SK-N-SH (cell line): ENCODE measurements around the gene NACAD. TPM values are rescaled to one million over a fixed set of nuclear protein-coding genes. Genes with fewer than 3 reads are reported as not detected.

Experiments used
- CTCF ChIA-PET: fragments of 300-600, 350-600 bp; formaldehyde crosslinking; extraction: SDS; loops from one replicate; lab custom pipeline; 2021; lab: Yijun Ruan, JAX
- POLR2A ChIA-PET: fragments of 350-600 bp; sonication (Branson Sonifier 250); formaldehyde crosslinking; extraction: SDS; loops from one replicate; lab custom pipeline; 2020; ENCODE audit warnings: antibody characterized with exemption, inconsistent platforms; lab: Yijun Ruan, JAX
- DNase-seq: peaks from one replicate; pipeline ENCODE4 v3.0.0; 2012
- H2AFZ ChIP-seq: fragments of 200-600 bp; sonication (generic); 2 replicates; pipeline ENCODE4 v1.8.1; 2016; ENCODE audit warnings: antibody characterized with exemption, mild to moderate bottlenecking, low read depth
- H3F3A ChIP-seq: fragments of 200-600 bp; sonication (generic); replicated peaks from 2 replicates; pipeline ENCODE3; 2016; ENCODE audit warnings: antibody characterized with exemption, mild to moderate bottlenecking; ENCODE audit not compliant: insufficient read depth
- H3K27ac ChIP-seq, 2 experiments: fragments of 200-500 bp in 1 of 2; fragments of 200-600 bp in 1 of 2; sonication (Bioruptor generic) in 1 of 2; sonication (generic), shearing (Covaris generic) in 1 of 2; 2 replicates each; pipeline versions ENCODE4 v1.5.1 to v1.6.1; 2014 to 2016; ENCODE audit warnings: low read depth in 2 of 2, inconsistent platforms in 1 of 2, low read length in 1 of 2, mild to moderate bottlenecking in 1 of 2, mixed read lengths in 1 of 2
- H3K27me3 ChIP-seq: fragments of 200-600 bp; sonication (generic), shearing (Covaris generic); 2 replicates; pipeline ENCODE4 v1.6.1; 2016; ENCODE audit warnings: mixed run types; ENCODE audit not compliant: insufficient read depth
- H3K36me3 ChIP-seq, 2 experiments: fragments of 200-500 bp in 1 of 2; fragments of 200-600 bp in 1 of 2; sonication (Bioruptor generic) in 1 of 2; sonication (generic) in 1 of 2; replicated peaks in 1 of 2; 2 replicates each; pipeline versions ENCODE3 to v1.5.1; 2014 to 2016; ENCODE audit warnings: low read length in 1 of 2, mild to moderate bottlenecking in 1 of 2; ENCODE audit not compliant: insufficient read depth in 2 of 2, control insufficient read depth in 1 of 2
- H3K4me1 ChIP-seq, 2 experiments: fragments of 200-500 bp in 1 of 2; fragments of 200-600 bp in 1 of 2; sonication (Bioruptor generic) in 1 of 2; sonication (generic), shearing (Covaris generic) in 1 of 2; 2 replicates each; pipeline versions ENCODE4 v1.5.1 to v1.6.1; 2014 to 2016; ENCODE audit warnings: low read depth in 1 of 2, low read length in 1 of 2, mixed run types in 1 of 2; ENCODE audit not compliant: insufficient read depth in 2 of 2, control insufficient read depth in 1 of 2
- H3K4me2 ChIP-seq: fragments of 200-600 bp; sonication (generic), shearing (Covaris generic); 2 replicates; pipeline ENCODE4 v1.6.1; 2017; ENCODE audit warnings: mixed run types
- H3K4me3 ChIP-seq, 2 experiments: fragments of 200-500 bp in 1 of 2; fragments of 200-600 bp in 1 of 2; sonication (Bioruptor generic) in 1 of 2; sonication (generic), shearing (Covaris generic) in 1 of 2; 2 replicates each; pipeline versions ENCODE4 v1.5.1 to v1.8.1; 2014 to 2016; ENCODE audit warnings: low read depth in 2 of 2, inconsistent platforms in 1 of 2, low read length in 1 of 2, mild to moderate bottlenecking in 1 of 2, mixed read lengths in 1 of 2, moderate library complexity in 1 of 2
- H3K79me2 ChIP-seq: fragments of 200-600 bp; sonication (generic); 2 replicates; pipeline ENCODE4 v1.8.1; 2017; ENCODE audit warnings: mild to moderate bottlenecking; ENCODE audit not compliant: insufficient read depth
- H3K9ac ChIP-seq: fragments of 200-600 bp; sonication (generic); 2 replicates; pipeline ENCODE4 v1.6.1; 2017; ENCODE audit warnings: mixed run types
- H3K9me2 ChIP-seq: fragments of 200-600 bp; sonication (generic); 2 replicates; pipeline ENCODE4 v1.6.1; 2017; ENCODE audit warnings: mixed run types
- H3K9me3 ChIP-seq: fragments of 200-600 bp; sonication (generic); 2 replicates; pipeline ENCODE4 v1.6.1; 2017; ENCODE audit warnings: mixed run types, mild to moderate bottlenecking, moderate library complexity
- H4K20me1 ChIP-seq: fragments of 200-600 bp; sonication (generic); 2 replicates; pipeline ENCODE4 v1.6.1; 2017; ENCODE audit warnings: mild to moderate bottlenecking, mixed run types; ENCODE audit not compliant: insufficient read depth
- CHD2 ChIP-seq: fragments of 150-350 bp; IDR thresholded peaks from 2 replicates; pipeline ENCODE4 v1.6.1; 2018; ENCODE audit warnings: low read length; ENCODE audit not compliant: partially characterized antibody
- ELF1 ChIP-seq: IDR thresholded peaks from 2 replicates; pipeline ENCODE4 v1.4.0; 2012
- EZH2phosphoT487 ChIP-seq: fragments of 200-600 bp; sonication (generic); IDR thresholded peaks from 2 replicates; pipeline ENCODE4 v1.6.1; 2017; ENCODE audit warnings: low read depth, mixed run types, mild to moderate bottlenecking, antibody characterized with exemption, moderate library complexity, borderline replicate concordance
- FOSL2 ChIP-seq: IDR thresholded peaks from 2 replicates; pipeline ENCODE4 v1.4.0; 2012; ENCODE audit warnings: low read depth, mild to moderate bottlenecking, moderate library complexity, borderline replicate concordance
- FOXJ3 ChIP-seq: sonication (generic); formaldehyde crosslinking; IDR thresholded peaks from 2 replicates; pipeline ENCODE4 v1.5.1; 2020; ENCODE audit warnings: mild to moderate bottlenecking, missing genetic modification reagents
- GABPA ChIP-seq: IDR thresholded peaks from 2 replicates; pipeline ENCODE4 v1.4.0; 2012; ENCODE audit warnings: low read depth, mild to moderate bottlenecking
- GATA2 ChIP-seq: sonication (generic); formaldehyde crosslinking; IDR thresholded peaks from 2 replicates; pipeline ENCODE4 v1.5.0; 2020; ENCODE audit warnings: mild to moderate bottlenecking, missing genetic modification reagents
- IRF3 ChIP-seq: fragments of 150-350 bp; IDR thresholded peaks from 2 replicates; pipeline ENCODE4 v1.6.1; 2016; ENCODE audit warnings: mild to moderate bottlenecking, low read depth, low read length
- JUND ChIP-seq: IDR thresholded peaks from 2 replicates; pipeline ENCODE4 v1.4.0; 2012
- NFIC ChIP-seq: IDR thresholded peaks from 2 replicates; pipeline ENCODE4 v1.4.0; 2012; ENCODE audit warnings: borderline replicate concordance
- PBX3 ChIP-seq: IDR thresholded peaks from 2 replicates; pipeline ENCODE4; 2012
- POLR2AphosphoS5 ChIP-seq: IDR thresholded peaks from 2 replicates; pipeline ENCODE4 v1.6.1; 2012; ENCODE audit warnings: low read depth, low read length
- RAD21 ChIP-seq: IDR thresholded peaks from 2 replicates; pipeline ENCODE4 v1.6.1; 2012; ENCODE audit warnings: mild to moderate bottlenecking, low read length
- SIN3A ChIP-seq: IDR thresholded peaks from 2 replicates; pipeline ENCODE4 v1.6.1; 2012; ENCODE audit warnings: low read depth, mild to moderate bottlenecking, low read length, moderate library complexity, borderline replicate concordance
- TEAD4 ChIP-seq: IDR thresholded peaks from 2 replicates; pipeline ENCODE4 v1.4.0; 2012; ENCODE audit warnings: mild to moderate bottlenecking, borderline replicate concordance; ENCODE audit not compliant: insufficient read depth
- WGBS: methylation state at CpG from one replicate; pipeline ENCODE4 v1.1.6; 2017; ENCODE audit warnings: low lambda C conversion rate; 5-methylcytosine and 5-hydroxymethylcytosine counted together
- polyA plus RNA-seq, 3 experiments: library from polyadenylated mRNA; depleted of rRNA; stranded (reverse); fragments of >200 nt; gene quantifications; 2 replicates each; pipeline ENCODE4 v1.2.3, GENCODE V29; 2012
- TF ChIP-seq, protein P1 (sequence below): IDR thresholded peaks from 2 replicates; pipeline ENCODE4 v1.4.0; 2012; ENCODE audit warnings: low read depth, borderline replicate concordance
- TF ChIP-seq, protein P2 (sequence below): IDR thresholded peaks from 2 replicates; pipeline ENCODE4 v1.4.0; 2012; ENCODE audit warnings: low read depth, borderline replicate concordance
- TF ChIP-seq, protein P3 (sequence below): IDR thresholded peaks from 2 replicates; pipeline ENCODE4 v1.4.0; 2012; ENCODE audit warnings: low read depth

The NACAD gene
- polyA plus RNA-seq, 1 of the 3 experiments (the other 2 are of a cell fraction), result 2.8 TPM

GRCh38 chr7:45102785-45103712 lies 14.3 kb upstream of the NACAD start:
- peaks cover 36% of the 10 kb centered on the region for H3K79me2 ChIP-seq
- CTCF ChIA-PET, result interaction anchor here (1.0 to 1.5 kb wide), 2 partner anchors 21 to 33 kb away, joined by 3 read pairs; no protein-coding TSS in a partner anchor

More at GRCh38 chr7:45102785-45103712, 14.3 kb upstream of the NACAD start:
- TF ChIP-seq FOXJ3 (CRISPR knock-in tag), result no peak
- no peak for TF ChIP-seq IRF3
- no peak for TF ChIP-seq EZH2phosphoT487
- TF ChIP-seq SIN3A, result no peak
- no peak for TF ChIP-seq GATA2 (CRISPR knock-in tag)
- TF ChIP-seq CHD2, result no peak
- no peak for TF ChIP-seq PBX3
- TF ChIP-seq, protein P1, sequence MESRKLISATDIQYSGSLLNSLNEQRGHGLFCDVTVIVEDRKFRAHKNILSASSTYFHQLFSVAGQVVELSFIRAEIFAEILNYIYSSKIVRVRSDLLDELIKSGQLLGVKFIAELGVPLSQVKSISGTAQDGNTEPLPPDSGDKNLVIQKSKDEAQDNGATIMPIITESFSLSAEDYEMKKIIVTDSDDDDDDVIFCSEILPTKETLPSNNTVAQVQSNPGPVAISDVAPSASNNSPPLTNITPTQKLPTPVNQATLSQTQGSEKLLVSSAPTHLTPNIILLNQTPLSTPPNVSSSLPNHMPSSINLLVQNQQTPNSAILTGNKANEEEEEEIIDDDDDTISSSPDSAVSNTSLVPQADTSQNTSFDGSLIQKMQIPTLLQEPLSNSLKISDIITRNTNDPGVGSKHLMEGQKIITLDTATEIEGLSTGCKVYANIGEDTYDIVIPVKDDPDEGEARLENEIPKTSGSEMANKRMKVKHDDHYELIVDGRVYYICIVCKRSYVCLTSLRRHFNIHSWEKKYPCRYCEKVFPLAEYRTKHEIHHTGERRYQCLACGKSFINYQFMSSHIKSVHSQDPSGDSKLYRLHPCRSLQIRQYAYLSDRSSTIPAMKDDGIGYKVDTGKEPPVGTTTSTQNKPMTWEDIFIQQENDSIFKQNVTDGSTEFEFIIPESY, result no peak
- no peak for TF ChIP-seq ELF1
- TF ChIP-seq, protein P2, sequence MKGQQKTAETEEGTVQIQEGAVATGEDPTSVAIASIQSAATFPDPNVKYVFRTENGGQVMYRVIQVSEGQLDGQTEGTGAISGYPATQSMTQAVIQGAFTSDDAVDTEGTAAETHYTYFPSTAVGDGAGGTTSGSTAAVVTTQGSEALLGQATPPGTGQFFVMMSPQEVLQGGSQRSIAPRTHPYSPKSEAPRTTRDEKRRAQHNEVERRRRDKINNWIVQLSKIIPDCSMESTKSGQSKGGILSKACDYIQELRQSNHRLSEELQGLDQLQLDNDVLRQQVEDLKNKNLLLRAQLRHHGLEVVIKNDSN, result no peak
- no peak for TF ChIP-seq RAD21
- TF ChIP-seq FOSL2, result no peak
- no peak for TF ChIP-seq NFIC
- TF ChIP-seq GABPA, result no peak
- no peak for TF ChIP-seq TEAD4
- TF ChIP-seq POLR2AphosphoS5, result no peak
- TF ChIP-seq, protein P3, sequence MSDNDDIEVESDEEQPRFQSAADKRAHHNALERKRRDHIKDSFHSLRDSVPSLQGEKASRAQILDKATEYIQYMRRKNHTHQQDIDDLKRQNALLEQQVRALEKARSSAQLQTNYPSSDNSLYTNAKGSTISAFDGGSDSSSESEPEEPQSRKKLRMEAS, result no peak
- no peak for TF ChIP-seq JUND
- no peak for DNase-seq
- Histone ChIP-seq H3K36me3 (peaks cover 60 to 90% of the 10 kb centered on the region in 2 experiments), H3K4me3 (no peak overlapping the region), H3K27me3 (no peaks in the 10 kb centered on the region), H4K20me1 (peaks cover 50% of the 10 kb centered on the region), H3K9me3 (no peaks in the 10 kb centered on the region), H3F3A (peaks cover 9% of the 10 kb centered on the region), H3K4me1 (peaks cover 2 to 8% of the 10 kb centered on the region in 2 experiments; a peak in 1 of 4 replicates), H3K27ac (no peak overlapping the region; a peak in 1 of 4 replicates), H3K4me2 (no peak overlapping the region), H3K9me2 (no peaks in the 10 kb centered on the region), H2AFZ (no peak overlapping the region), H3K9ac (no peak overlapping the region)
- POLR2A ChIA-PET, result interaction anchor here (1.0 to 1.5 kb wide), 2 partner anchors 9 to 14 kb away, joined by 4 to 7 read pairs; partner anchors contain the start of gene TBRG4
- WGBS, result 93% methylated on average over 12 of the region's 14 CpGs
